Ishikawa (cell line): ENCODE data around the gene LSM3.

ENCODE experiments used
- CEBPB ChIP-seq: IDR thresholded peaks from 2 replicates; pipeline ENCODE4 v1.6.1; 2012
- FOXM1 ChIP-seq: IDR thresholded peaks from 2 replicates; pipeline ENCODE4 v1.6.1; 2012; ENCODE audit warnings: low read depth, borderline replicate concordance
- REST ChIP-seq: IDR thresholded peaks from 2 replicates; pipeline ENCODE4 v1.6.1; 2012; ENCODE audit warnings: low read depth, mild to moderate bottlenecking
- YY1 ChIP-seq: IDR thresholded peaks from 2 replicates; pipeline ENCODE4 v1.6.1; 2012; ENCODE audit warnings: low read depth

DNA sequence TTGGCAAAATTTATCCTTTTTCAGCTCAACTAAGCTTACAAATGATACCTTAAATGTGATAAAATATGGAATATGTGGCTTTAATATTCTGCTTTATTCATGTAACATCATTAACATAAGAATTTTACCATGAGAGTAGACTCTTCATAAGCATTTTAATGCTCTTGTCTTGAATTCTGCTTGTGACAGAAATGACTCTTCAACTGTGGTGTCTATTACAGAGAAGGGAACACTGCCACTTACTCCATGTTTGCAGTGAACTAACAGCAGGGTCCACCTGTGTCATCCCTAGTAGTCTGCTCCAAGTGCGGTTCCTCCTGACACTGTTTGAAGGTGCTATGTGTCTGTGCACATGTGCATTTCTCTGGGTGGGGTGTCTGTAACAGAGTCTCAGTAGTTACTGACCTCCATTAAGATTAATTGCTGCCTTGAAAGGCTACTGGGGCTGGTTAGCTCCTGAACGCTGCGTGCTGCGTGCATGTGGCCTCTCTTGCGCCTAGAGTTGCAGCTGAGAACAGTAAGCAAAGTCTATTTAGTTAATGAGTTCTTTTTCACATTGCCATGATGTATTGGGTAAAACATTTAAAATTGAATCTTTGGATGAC is 8.3 kb downstream of the LSM3 start:
- TF ChIP-seq REST (no peak), CEBPB (no peak), YY1 (no peak), FOXM1 (no peak)
